H1 (cell line): ENCODE measurements around the gene WNT9A. TPM values are rescaled to one million over a fixed set of nuclear protein-coding genes. Genes with fewer than 3 reads are reported as not detected.
A peak's percentile ranks its signal among the peaks of the same experiment; 100 is the strongest.

ENCODE experiments used
- CTCF ChIA-PET: fragments of 300-600 bp; sonication (Branson Sonifier 250); formaldehyde crosslinking; loops from one replicate; lab custom pipeline; 2021; ENCODE audit not compliant: partially characterized antibody; lab: Charles Lee
- POLR2A ChIA-PET: fragments of 300-600 bp; sonication (Branson Sonifier 250); formaldehyde crosslinking; loops from one replicate; lab custom pipeline; 2021; ENCODE audit warnings: inconsistent platforms; ENCODE audit not compliant: partially characterized antibody; lab: Charles Lee
- DNase-seq, 2 experiments: peaks; one replicate each; pipeline versions ENCODE4 v3.0.0 to v3.0.0-alpha.2; 2010 to 2022; ENCODE audit warnings: low spot score in 2 of 2, low read depth in 1 of 2, mixed read lengths in 1 of 2
- FAIRE-seq: peaks from 2 replicates; lab custom pipeline; 2011; peaks lifted over from hg19 to GRCh38; lab: Jason Lieb, UNC
- H2AFZ ChIP-seq: 2 replicates; pipeline ENCODE4 v1.8.1; 2012; ENCODE audit warnings: low read length, inconsistent platforms
- H2AK5ac ChIP-seq: 2 replicates; pipeline ENCODE4 v1.6.1; 2013; ENCODE audit warnings: low read depth, low read length
- H2BK120ac ChIP-seq: replicated peaks from 2 replicates; pipeline ENCODE3; 2013; ENCODE audit warnings: low read depth, low read length, inconsistent platforms
- H2BK12ac ChIP-seq: 2 replicates; pipeline ENCODE4 v1.6.1; 2013; ENCODE audit warnings: low read depth, low read length
- H2BK15ac ChIP-seq: 2 replicates; pipeline ENCODE4 v1.6.1; 2013; ENCODE audit warnings: low read length
- H2BK20ac ChIP-seq: 2 replicates; pipeline ENCODE4 v1.6.1; 2013; ENCODE audit warnings: low read length
- H2BK5ac ChIP-seq: 2 replicates; pipeline ENCODE4 v1.6.1; 2013; ENCODE audit warnings: low read depth, low read length
- H3K14ac ChIP-seq: 2 replicates; pipeline ENCODE4 v1.6.1; 2013; ENCODE audit warnings: inconsistent platforms; ENCODE audit not compliant: insufficient read length
- H3K18ac ChIP-seq: 2 replicates; pipeline ENCODE4 v1.6.1; 2013; ENCODE audit warnings: low read length; ENCODE audit errors: extremely low read depth
- H3K23ac ChIP-seq: 2 replicates; pipeline ENCODE4 v1.6.1; 2013; ENCODE audit warnings: inconsistent platforms; ENCODE audit not compliant: insufficient read length
- H3K23me2 ChIP-seq: 2 replicates; pipeline ENCODE4 v1.6.1; 2013; ENCODE audit warnings: low read depth, low read length
- H3K27ac ChIP-seq: 2 replicates; pipeline ENCODE4 v1.6.1; 2011; ENCODE audit warnings: low read depth, low read length, inconsistent platforms
- H3K27me3 ChIP-seq, 4 experiments: replicated peaks in 1 of 4; 1 replicate in 1 of 4; 2 replicates in 3 of 4; pipeline versions ENCODE4 v1.6.1 to v1.8.1; 2011 to 2013; ENCODE audit warnings: low read length in 3 of 4, mild to moderate bottlenecking in 3 of 4, inconsistent platforms in 2 of 4, mixed read lengths in 2 of 4, moderate library complexity in 1 of 4; ENCODE audit not compliant: control insufficient read depth in 3 of 4, insufficient read depth in 3 of 4; ENCODE audit errors: extremely low read depth in 1 of 4
- H3K36me3 ChIP-seq, 4 experiments: 2 replicates each; pipeline versions ENCODE4 v1.6.1 to v1.8.1; 2011 to 2013; ENCODE audit warnings: mild to moderate bottlenecking in 4 of 4, low read length in 3 of 4, moderate library complexity in 2 of 4, control low read depth in 1 of 4, inconsistent platforms in 1 of 4; ENCODE audit not compliant: insufficient read depth in 4 of 4, control insufficient read depth in 2 of 4
- H3K4ac ChIP-seq: replicated peaks from 2 replicates; pipeline ENCODE3; 2013; ENCODE audit warnings: low read length, low read depth, mixed read lengths, inconsistent platforms; ENCODE audit not compliant: insufficient read length
- H3K4me1 ChIP-seq, 4 experiments: replicated peaks in 1 of 4; 1 replicate in 1 of 4; 2 replicates in 3 of 4; pipeline versions ENCODE4 v1.6.1 to v1.8.1; 2011 to 2013; ENCODE audit warnings: low read length in 3 of 4, inconsistent platforms in 2 of 4, mixed read lengths in 1 of 4; ENCODE audit not compliant: insufficient read depth in 4 of 4, control insufficient read depth in 3 of 4
- H3K4me2 ChIP-seq, 2 experiments: 2 replicates each; pipeline versions ENCODE4 v1.6.1 to v1.8.1; 2011 to 2013; ENCODE audit warnings: low read depth in 2 of 2, low read length in 2 of 2, control low read depth in 1 of 2, inconsistent platforms in 1 of 2, mild to moderate bottlenecking in 1 of 2; ENCODE audit not compliant: insufficient read depth in 1 of 2
- H3K4me3 ChIP-seq, 4 experiments: fragments of 200-600, 300-600 bp in 1 of 4; sonication (generic), shearing (Covaris generic), sonication (Bioruptor Twin) in 1 of 4; 2 replicates each; pipeline versions ENCODE4 v1.5.1 to v1.8.1; 2011 to 2016; ENCODE audit warnings: low read length in 4 of 4, low read depth in 3 of 4, control low read depth in 2 of 4, inconsistent platforms in 2 of 4, mild to moderate bottlenecking in 2 of 4, mixed read lengths in 1 of 4, moderate library complexity in 1 of 4; ENCODE audit not compliant: insufficient read depth in 2 of 4; ENCODE audit errors: extremely low read depth in 1 of 4
- H3K56ac ChIP-seq: replicated peaks from 2 replicates; pipeline ENCODE3; 2013; ENCODE audit warnings: low read depth, mild to moderate bottlenecking, mixed read lengths, low read length, inconsistent platforms; ENCODE audit not compliant: insufficient read length
- H3K79me1 ChIP-seq: 2 replicates; pipeline ENCODE4 v1.6.1; 2013; ENCODE audit warnings: low read depth, low read length, control low read depth
- H3K79me2 ChIP-seq, 2 experiments: 2 replicates each; pipeline versions ENCODE4 v1.6.1 to v1.8.1; 2012 to 2013; ENCODE audit warnings: low read length in 2 of 2, mild to moderate bottlenecking in 2 of 2, inconsistent platforms in 1 of 2; ENCODE audit not compliant: insufficient read depth in 2 of 2, control insufficient read depth in 1 of 2
- H3K9ac ChIP-seq, 4 experiments: replicated peaks in 1 of 4; 1 replicate in 1 of 4; 2 replicates in 3 of 4; pipeline versions ENCODE4 v1.6.1 to v1.8.1; 2011 to 2013; ENCODE audit warnings: low read depth in 3 of 4, low read length in 3 of 4, control low read depth in 2 of 4, mild to moderate bottlenecking in 2 of 4, moderate library complexity in 2 of 4, inconsistent platforms in 1 of 4; ENCODE audit errors: extremely low read depth in 1 of 4
- H3K9me3 ChIP-seq, 2 experiments: 2 replicates each; pipeline versions ENCODE4 v1.6.1 to v1.8.1; 2012 to 2013; ENCODE audit warnings: mild to moderate bottlenecking in 2 of 2, moderate library complexity in 2 of 2, control low read depth in 1 of 2, inconsistent platforms in 1 of 2, low read depth in 1 of 2, low read length in 1 of 2, mixed read lengths in 1 of 2; ENCODE audit not compliant: insufficient read depth in 2 of 2
- H4K20me1 ChIP-seq, 2 experiments: replicated peaks in 1 of 2; 2 replicates each; pipeline versions ENCODE3 to v1.8.1; 2011 to 2013; ENCODE audit warnings: inconsistent platforms in 2 of 2, low read length in 2 of 2, mild to moderate bottlenecking in 1 of 2; ENCODE audit not compliant: insufficient read depth in 2 of 2, control insufficient read depth in 1 of 2
- H4K5ac ChIP-seq: 2 replicates; pipeline ENCODE4 v1.6.1; 2013; ENCODE audit warnings: low read length, low read depth, mixed read lengths, inconsistent platforms; ENCODE audit not compliant: insufficient read length
- H4K8ac ChIP-seq: 2 replicates; pipeline ENCODE4 v1.8.0; 2013; ENCODE audit warnings: mild to moderate bottlenecking, moderate library complexity, low read length, inconsistent platforms; ENCODE audit not compliant: insufficient read depth; ENCODE audit errors: extremely low read depth
- H4K91ac ChIP-seq: replicated peaks from 2 replicates; pipeline ENCODE3; 2013; ENCODE audit warnings: low read length, mixed read lengths, inconsistent platforms; ENCODE audit not compliant: insufficient read length
- CBX8 ChIP-seq: fragments of 300-800, 300-1000 bp; sonication (generic); IDR thresholded peaks from 2 replicates; pipeline ENCODE4 v1.7.1; 2016; ENCODE audit warnings: low read depth, low read length, borderline replicate concordance
- E2F6 ChIP-seq: IDR thresholded peaks from 2 replicates; pipeline ENCODE4 v1.6.1; 2012; ENCODE audit warnings: inconsistent platforms
- EP300 ChIP-seq, 2 experiments: IDR thresholded peaks; 1 replicate in 1 of 2; 2 replicates in 1 of 2; pipeline ENCODE4 v1.6.1; 2011 to 2012; ENCODE audit warnings: low read depth in 2 of 2, low read length in 2 of 2, mild to moderate bottlenecking in 2 of 2, borderline replicate concordance in 1 of 2, inconsistent platforms in 1 of 2, moderate library complexity in 1 of 2
- GTF2F1 ChIP-seq: IDR thresholded peaks from 2 replicates; pipeline ENCODE4 v1.6.1; 2012; ENCODE audit warnings: low read depth, low read length, improper control_type of control experiment, borderline replicate concordance
- MAFK ChIP-seq: IDR thresholded peaks from 2 replicates; pipeline ENCODE4 v1.6.1; 2012; ENCODE audit warnings: low read depth, mild to moderate bottlenecking, improper control_type of control experiment, low read length
- RAD21 ChIP-seq, 2 experiments: IDR thresholded peaks in 1 of 2; conservative IDR thresholded peaks in 1 of 2; 2 replicates each; pipeline ENCODE4 v1.6.1; 2011; ENCODE audit warnings: low read depth in 2 of 2, low read length in 2 of 2, improper control_type of control experiment in 1 of 2, inconsistent platforms in 1 of 2, mild to moderate bottlenecking in 1 of 2, moderate library complexity in 1 of 2
- TAF1 ChIP-seq: IDR thresholded peaks from 2 replicates; pipeline ENCODE4 v1.6.1; 2011; ENCODE audit warnings: mild to moderate bottlenecking, low read depth, low read length
- TBP ChIP-seq: IDR thresholded peaks from 2 replicates; pipeline ENCODE4 v1.6.1; 2011; ENCODE audit warnings: low read depth, low read length, improper control_type of control experiment
- TCF12 ChIP-seq: IDR thresholded peaks from 2 replicates; pipeline ENCODE4 v1.6.1; 2011; ENCODE audit warnings: low read depth, mild to moderate bottlenecking, low read length
- WGBS, 2 experiments: shearing (Covaris generic) in 1 of 2; methylation state at CpG; one replicate each; pipeline versions ENCODE4 v1.1.6 to v1.1.7; 2013 to 2015; ENCODE audit warnings: low lambda C conversion rate in 2 of 2, mixed read lengths in 2 of 2, inconsistent platforms in 1 of 2, low coverage in 1 of 2, missing lambda C conversion rate in 1 of 2; ENCODE audit not compliant: insufficient replicate concordance in 2 of 2, insufficient coverage in 1 of 2, insufficient read length in 1 of 2; ENCODE audit errors: extremely low coverage in 1 of 2, missing lambda C conversion rate in 1 of 2; 5-methylcytosine and 5-hydroxymethylcytosine counted together
- polyA plus RNA-seq, 7 experiments: library from polyadenylated mRNA; depleted of rRNA in 3 of 7; stranded (reverse) in 5 of 7; unstranded in 2 of 7; fragments of >200 nt in 5 of 7; fragments of 200-250 nt in 2 of 7; gene quantifications; 1 replicate in 5 of 7; 2 replicates in 1 of 7; 4 replicates in 1 of 7; pipeline versions ENCODE4 v1.2.1 to v1.2.3, GENCODE V29; 2011 to 2013; ENCODE audit warnings: missing spikeins in 2 of 7, mixed read lengths in 2 of 7
- total RNA-seq: library from RNA; stranded (reverse); fragmentation: NEBNext Ultra II Directional; extraction: Animal tissue kit (Norgen Biotek cat#: 25700); gene quantifications from 2 replicates; pipeline ENCODE4 v1.2.1, GENCODE V29; 2021

WNT9A gene
- total and polyA plus RNA-seq, 2 of the 8 experiments (the other 6 are each of a cell fraction or from before 2014, with no cell fraction given) = 1.1 to 1.5 TPM

- Histone ChIP-seq H2BK5ac (no peak overlapping the region; the same call in 1 of the 2 replicates), H3K4me3 (no peak overlapping the region), H3K18ac (no peak overlapping the region), H4K5ac (no peak overlapping the region), H3K27me3 (no peaks in the 10 kb centered on the region; a peak in 2 of 7 replicates), H3K23ac (no peak overlapping the region), H3K79me2 (no peaks in the 10 kb centered on the region), H3K79me1 (no peaks in the 10 kb centered on the region), H4K91ac (peak overlapping the region; percentile 96), H3K36me3 (no peaks in the 10 kb centered on the region), H3K14ac (no peak overlapping the region), H3K9ac (no peak overlapping the region; a peak in 1 of 7 replicates), H3K4me2 (no peak overlapping the region), H2AK5ac (peak overlapping the region; percentile 93; the same call in 1 of the 2 replicates), H3K9me3 (no peaks in the 10 kb centered on the region), H2BK20ac (no peak overlapping the region; the same call in 1 of the 2 replicates), H3K4me1 (peaks cover 0 to 28% (median 9%) of the 10 kb centered on the region in 4 experiments; a peak in 6 of 7 replicates), H3K56ac (no peak overlapping the region), H3K4ac (peak overlapping the region; percentile 89), H4K20me1 (no peaks in the 10 kb centered on the region), H2AFZ (no peak overlapping the region), H2BK12ac (peak overlapping the region; percentile 94; the same call in 1 of the 2 replicates), H3K27ac (no peak overlapping the region), H2BK120ac (no peak overlapping the region), H4K8ac (no peak overlapping the region; the same call in 1 of the 2 replicates), H3K23me2 (peaks cover 13% of the 10 kb centered on the region; the same call in 1 of the 2 replicates), H2BK15ac (0 out of 2 replicates have a peak overlapping the region, but pooled peaks have one; percentile 81)
- POLR2A ChIA-PET = interaction anchor here (0.6 kb wide), 1 partner anchor 96 kb away, joined by 3 read pairs; no protein-coding TSS in a partner anchor
- CTCF ChIA-PET = interaction anchor here (0.8 to 0.9 kb wide), 2 partner anchors 11 to 258 kb away, joined by 3 read pairs; no protein-coding TSS in a partner anchor
- FAIRE-seq (no peak), DNase-seq (peak in 1 of 2 experiments; percentile 42)
- WGBS, 2 experiments = 86% methylated on average over 13 of the region's 13 CpGs; no CpG with 5 or more reads in 1 of the 2 experiments
- TF ChIP-seq MAFK = no peak
- no peak for TF ChIP-seq E2F6
- no peak for TF ChIP-seq RAD21 (IDR thresholded peaks at IDR 0.05 in 1 of 2, conservative IDR thresholded peaks at IDR 0.05 in 1 of 2; ENCODE audit: low read depth in 2 of 2, low read length in 2 of 2)
- no peak for TF ChIP-seq TAF1
- no peak for TF ChIP-seq TCF12
- no peak for TF ChIP-seq CBX8
- TF ChIP-seq EP300 (IDR thresholded peaks at IDR 0.05; ENCODE audit: borderline replicate concordance in 1 of 2, low read depth in 2 of 2, low read length in 2 of 2) = no peak
- TF ChIP-seq GTF2F1 = no peak
- TF ChIP-seq TBP = no peak
Observed at GRCh38 chr1:227890451-227891222, 57.1 kb downstream of the WNT9A start.
